IMR-90 (cell line): ENCODE results near the gene NEK11. TPM values are rescaled to one million over a fixed set of nuclear protein-coding genes. Genes with fewer than 3 reads are reported as not detected.

Experiments used
- ATAC-seq: fragments of 200-7000 bp; cut with Tn5 transposase; 2 replicates; pipeline ENCODE4 v1.9.1; 2020; ENCODE audit warnings: low read depth, mild to moderate bottlenecking, moderate library complexity
- BruUV-seq: library from RNA; stranded (reverse); fragments of 400-500 nt; replicated peaks from 2 replicates; lab custom pipeline; 2021; lab: Mats Ljungman, UMichigan
- CTCF ChIA-PET: fragments of 300-600 bp; formaldehyde crosslinking; extraction: SDS; loops from one replicate; lab custom pipeline; 2021; ENCODE audit warnings: antibody characterized with exemption; lab: Yijun Ruan, JAX
- POLR2A ChIA-PET: fragments of 300-600 bp; sonication (Branson Sonifier 250); formaldehyde crosslinking; loops from one replicate; lab custom pipeline; 2022; ENCODE audit warnings: antibody characterized with exemption; ENCODE audit not compliant: unreplicated experiment; lab: Charles Lee
- DNase-seq: peaks from one replicate; pipeline ENCODE4 v3.0.0; 2013
- H2AFZ ChIP-seq: replicated peaks from 2 replicates; pipeline ENCODE3; 2013; ENCODE audit warnings: low read length, mild to moderate bottlenecking; ENCODE audit not compliant: poor library complexity
- H2AK5ac ChIP-seq: 2 replicates; pipeline ENCODE4 v1.6.1; 2013; ENCODE audit warnings: low read depth, low read length, inconsistent platforms
- H2AK9ac ChIP-seq: replicated peaks from 2 replicates; pipeline ENCODE3; 2013; ENCODE audit warnings: mild to moderate bottlenecking, low read depth, low read length, moderate library complexity; ENCODE audit not compliant: poor library complexity
- H2BK120ac ChIP-seq: 2 replicates; pipeline ENCODE4 v1.6.1; 2013; ENCODE audit warnings: low read depth, low read length, inconsistent platforms
- H2BK15ac ChIP-seq: 3 replicates; pipeline ENCODE4 v1.6.1; 2013; ENCODE audit warnings: low read depth, low read length, inconsistent platforms
- H2BK20ac ChIP-seq: 2 replicates; pipeline ENCODE4 v1.6.1; 2013; ENCODE audit warnings: low read depth, mild to moderate bottlenecking, inconsistent platforms, low read length, moderate library complexity
- H2BK5ac ChIP-seq: 2 replicates; pipeline ENCODE4 v1.6.1; 2013; ENCODE audit warnings: mild to moderate bottlenecking, low read depth, low read length, inconsistent platforms; ENCODE audit not compliant: poor library complexity, severe bottlenecking
- H3K14ac ChIP-seq: replicated peaks from 2 replicates; pipeline ENCODE4 v1.6.1; 2013; ENCODE audit warnings: low read depth, low read length, inconsistent platforms
- H3K18ac ChIP-seq: 2 replicates; pipeline ENCODE4 v1.6.1; 2013; ENCODE audit warnings: low read depth, low read length, control low read depth
- H3K23ac ChIP-seq: 2 replicates; pipeline ENCODE4 v1.6.1; 2013; ENCODE audit warnings: low read depth, low read length, inconsistent platforms
- H3K27ac ChIP-seq: 2 replicates; pipeline ENCODE4 v1.5.1; 2013; ENCODE audit warnings: mild to moderate bottlenecking, control low read depth, low read length; ENCODE audit not compliant: insufficient read depth
- H3K27me3 ChIP-seq: 2 replicates; pipeline ENCODE4 v1.6.1; 2013; ENCODE audit warnings: low read length; ENCODE audit not compliant: control insufficient read depth, insufficient read depth
- H3K36me3 ChIP-seq: 2 replicates; pipeline ENCODE4 v1.6.1; 2013; ENCODE audit warnings: low read length, mixed read lengths; ENCODE audit not compliant: control insufficient read depth, insufficient read depth
- H3K4ac ChIP-seq: 2 replicates; pipeline ENCODE4 v1.6.1; 2013; ENCODE audit warnings: low read depth, low read length, inconsistent platforms
- H3K4me1 ChIP-seq: 2 replicates; pipeline ENCODE4 v1.6.1; 2013; ENCODE audit warnings: low read length, mixed read lengths; ENCODE audit not compliant: control insufficient read depth, insufficient read depth
- H3K4me2 ChIP-seq: 2 replicates; pipeline ENCODE4 v1.6.1; 2013; ENCODE audit warnings: low read depth, mild to moderate bottlenecking, control low read depth, low read length, moderate library complexity
- H3K4me3 ChIP-seq: 2 replicates; pipeline ENCODE4 v1.5.1; 2013; ENCODE audit warnings: low read depth, mild to moderate bottlenecking, control low read depth, low read length, moderate library complexity; ENCODE audit not compliant: insufficient read depth
- H3K56ac ChIP-seq: 2 replicates; pipeline ENCODE4 v1.6.1; 2013; ENCODE audit warnings: low read length, inconsistent platforms; ENCODE audit not compliant: insufficient read depth; ENCODE audit errors: extremely low read depth
- H3K79me1 ChIP-seq, 2 experiments: 2 replicates each; pipeline ENCODE4 v1.6.1; 2013; ENCODE audit warnings: low read length in 2 of 2, inconsistent platforms in 1 of 2, low read depth in 1 of 2
- H3K9ac ChIP-seq: 2 replicates; pipeline ENCODE4 v1.6.1; 2013; ENCODE audit warnings: low read depth, low read length, control low read depth
- H3K9me1 ChIP-seq: 2 replicates; pipeline ENCODE4 v1.6.1; 2013; ENCODE audit warnings: low read length, inconsistent platforms; ENCODE audit not compliant: insufficient read depth
- H3K9me3 ChIP-seq: 2 replicates; pipeline ENCODE4 v1.6.1; 2013; ENCODE audit warnings: low read length; ENCODE audit not compliant: control insufficient read depth, insufficient read depth
- H4K20me1 ChIP-seq: 2 replicates; pipeline ENCODE4 v1.6.1; 2013; ENCODE audit warnings: low read length, inconsistent platforms; ENCODE audit not compliant: insufficient read depth
- H4K5ac ChIP-seq: 2 replicates; pipeline ENCODE4 v1.6.1; 2013; ENCODE audit warnings: mild to moderate bottlenecking, low read depth, low read length, control low read depth
- H4K8ac ChIP-seq, 2 experiments: 2 replicates each; pipeline ENCODE4 v1.6.1; 2013; ENCODE audit warnings: low read depth in 2 of 2, low read length in 2 of 2, control low read depth in 1 of 2, inconsistent platforms in 1 of 2
- H4K91ac ChIP-seq: 2 replicates; pipeline ENCODE4 v1.6.1; 2013; ENCODE audit warnings: low read depth, low read length, inconsistent platforms; ENCODE audit not compliant: insufficient read depth
- BHLHE40 ChIP-seq: fragments of 150-350 bp; IDR thresholded peaks from 2 replicates; pipeline ENCODE4 v1.6.1; 2016; ENCODE audit warnings: mild to moderate bottlenecking, low read depth, low read length
- CEBPB ChIP-seq: IDR thresholded peaks from 2 replicates; pipeline ENCODE4 v1.6.1; 2012; ENCODE audit warnings: low read depth, low read length, improper control_type of control experiment
- CHD1 ChIP-seq: IDR thresholded peaks from 2 replicates; pipeline ENCODE4 v1.6.1; 2012; ENCODE audit warnings: low read depth, low read length, improper control_type of control experiment
- FOS ChIP-seq: fragments of 150-350 bp; IDR thresholded peaks from 2 replicates; pipeline ENCODE4 v1.6.1; 2016; ENCODE audit warnings: low read depth, low read length
- MAFK ChIP-seq: IDR thresholded peaks from 2 replicates; pipeline ENCODE4 v1.6.1; 2012; ENCODE audit warnings: low read depth, low read length, improper control_type of control experiment
- MAZ ChIP-seq: IDR thresholded peaks from 2 replicates; pipeline ENCODE4 v1.6.1; 2012; ENCODE audit warnings: low read depth, mild to moderate bottlenecking, low read length, improper control_type of control experiment, moderate library complexity, borderline replicate concordance
- MXI1 ChIP-seq: IDR thresholded peaks from 2 replicates; pipeline ENCODE4 v1.6.1; 2012; ENCODE audit warnings: low read depth, mild to moderate bottlenecking, low read length, moderate library complexity, borderline replicate concordance
- NFE2L2 ChIP-seq: fragments of 150-350 bp; IDR thresholded peaks from 2 replicates; pipeline ENCODE4 v1.6.1; 2016; ENCODE audit warnings: low read depth, mild to moderate bottlenecking, low read length
- POLR2A ChIP-seq: IDR thresholded peaks from 2 replicates; pipeline ENCODE4 v1.6.1; 2012; ENCODE audit warnings: mild to moderate bottlenecking, low read depth, low read length
- RAD21 ChIP-seq: IDR thresholded peaks from 2 replicates; pipeline ENCODE4 v1.6.1; 2012; ENCODE audit warnings: low read length, improper control_type of control experiment
- RCOR1 ChIP-seq: IDR thresholded peaks from 2 replicates; pipeline ENCODE4 v1.6.1; 2012; ENCODE audit warnings: mild to moderate bottlenecking, low read length, improper control_type of control experiment; ENCODE audit not compliant: insufficient replicate concordance
- RFX5 ChIP-seq: IDR thresholded peaks from 2 replicates; pipeline ENCODE4 v1.8.0; 2012; ENCODE audit warnings: low read depth, mild to moderate bottlenecking, low read length, moderate library complexity
- SMC3 ChIP-seq: fragments of 150-350 bp; IDR thresholded peaks from 2 replicates; pipeline ENCODE4 v1.6.1; 2016; ENCODE audit warnings: low read depth, mild to moderate bottlenecking, antibody characterized with exemption, low read length, moderate library complexity
- WGBS, 2 experiments: methylation state at CpG; one replicate each; pipeline versions ENCODE4 v1.1.5 to v1.1.7; 2013; ENCODE audit warnings: missing lambda C conversion rate in 2 of 2; ENCODE audit not compliant: insufficient read length in 1 of 2; ENCODE audit errors: extremely low coverage in 2 of 2; 5-methylcytosine and 5-hydroxymethylcytosine counted together
- dilution Hi-C: fragments of 300-500 bp; cut with HindIII; formaldehyde crosslinking; loops from one replicate; pipeline ENCODE4 v1.14.3; 2018; ENCODE audit warnings: low sequenced_read_pairs; ENCODE audit not compliant: unreplicated experiment
- in situ Hi-C: fragments of 300-500 bp; cut with MboI; formaldehyde crosslinking; loops from 3 replicates; pipeline ENCODE4 v1.14.3; 2019; ENCODE audit warnings: low sequenced_read_pairs, inconsistent platforms, mixed read lengths
- intact Hi-C: fragments of 100-400 bp; cut with micrococcal nuclease; formaldehyde crosslinking; loops from 2 replicates; pipeline ENCODE4 v1.10.0; 2022
- polyA plus RNA-seq, 3 experiments: library from polyadenylated mRNA; depleted of rRNA; stranded (reverse); fragments of >200 nt; gene quantifications; 2 replicates each; pipeline ENCODE4 v1.2.3, GENCODE V29; 2012; ENCODE audit warnings: low replicate concordance in 1 of 3
- total RNA-seq: library from RNA; depleted of rRNA; stranded (reverse); fragments of >200 nt; gene quantifications from 2 replicates; pipeline ENCODE4 v1.2.3, GENCODE V29; 2012
- TF ChIP-seq, protein P1 (sequence below): conservative IDR thresholded peaks from 2 replicates; pipeline ENCODE4 v1.5.1; 2012; ENCODE audit warnings: mild to moderate bottlenecking, low read depth, low read length, improper control_type of control experiment
- TF ChIP-seq, protein P2 (sequence below): fragments of 150-350 bp; IDR thresholded peaks from 2 replicates; pipeline ENCODE4 v1.6.1; 2017; ENCODE audit warnings: mild to moderate bottlenecking, antibody characterized with exemption, low read length, low read depth
- TF ChIP-seq, protein P3 (sequence below): fragments of 150-350 bp; IDR thresholded peaks from 2 replicates; pipeline ENCODE4 v1.6.1; 2016; ENCODE audit warnings: low read depth, mild to moderate bottlenecking, low read length, moderate library complexity, borderline replicate concordance

Gene NEK11
- total and polyA plus RNA-seq, 2 of the 4 experiments (the other 2 are of a cell fraction), result 1.1 to 1.6 TPM

DNA sequence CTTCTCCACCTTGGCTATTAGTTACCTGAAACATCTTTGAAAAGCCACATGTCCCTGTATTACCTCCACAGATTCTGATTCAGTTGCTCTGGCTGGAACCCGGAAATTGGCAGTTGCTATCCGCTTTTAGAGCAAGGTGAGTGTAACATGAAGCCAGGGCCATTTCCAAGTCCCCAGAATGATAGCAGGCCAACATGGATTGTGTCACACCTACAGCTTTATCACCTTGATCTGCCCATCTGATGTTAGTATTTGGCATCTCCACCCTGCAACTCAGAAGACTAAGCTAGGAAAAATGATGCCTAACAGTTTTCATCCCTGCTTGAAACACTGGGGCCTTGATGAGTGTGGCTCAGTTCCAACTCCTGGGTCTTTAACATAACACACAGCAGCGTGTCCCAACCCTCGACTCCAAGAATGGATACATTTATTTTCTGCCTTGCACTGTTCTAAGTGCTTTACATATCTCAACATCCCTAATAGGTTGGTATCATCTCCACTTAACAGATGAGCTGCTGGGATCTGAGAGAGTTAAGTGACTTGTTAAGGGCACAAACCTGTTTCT lies 333.6 kb downstream of the NEK11 start:
- ChIA-PET CTCF (no interaction called here), POLR2A (no interaction called here)
- dilution Hi-C loops (no loop called here), intact Hi-C loops (no loop called here), in situ Hi-C loops (no loop called here)
- ATAC-seq (no peak), DNase-seq (no peak)
- no peak overlapping the region for H3K23ac ChIP-seq
- H2AK5ac ChIP-seq, result no peak overlapping the region
- H3K36me3 ChIP-seq, result no peaks in the 10 kb centered on the region
- no peak overlapping the region for H2BK20ac ChIP-seq
- H4K91ac ChIP-seq, result no peak overlapping the region
- H3K18ac ChIP-seq, result no peak overlapping the region
- no peaks in the 10 kb centered on the region for H3K79me1 ChIP-seq
- H3K9me1 ChIP-seq, result no peaks in the 10 kb centered on the region
- no peak overlapping the region for H3K56ac ChIP-seq
- H3K4ac ChIP-seq, result no peak overlapping the region
- H3K14ac ChIP-seq, result no peak overlapping the region
- BruUV-seq, result no TSS peak
- no peak overlapping the region for H4K8ac ChIP-seq
- no peaks in the 10 kb centered on the region for H3K9me3 ChIP-seq
- H3K4me3 ChIP-seq, result no peak overlapping the region
- H3K27ac ChIP-seq, result no peak overlapping the region
- TF ChIP-seq MAFK (no peak), RFX5 (no peak), RCOR1 (no peak), BHLHE40 (no peak), CHD1 (no peak), SMC3 (no peak), NFE2L2 (no peak), FOS (no peak), MXI1 (no peak), MAZ (no peak), RAD21 (no peak), CEBPB (no peak), POLR2A (no peak)
- TF ChIP-seq, protein P1, sequence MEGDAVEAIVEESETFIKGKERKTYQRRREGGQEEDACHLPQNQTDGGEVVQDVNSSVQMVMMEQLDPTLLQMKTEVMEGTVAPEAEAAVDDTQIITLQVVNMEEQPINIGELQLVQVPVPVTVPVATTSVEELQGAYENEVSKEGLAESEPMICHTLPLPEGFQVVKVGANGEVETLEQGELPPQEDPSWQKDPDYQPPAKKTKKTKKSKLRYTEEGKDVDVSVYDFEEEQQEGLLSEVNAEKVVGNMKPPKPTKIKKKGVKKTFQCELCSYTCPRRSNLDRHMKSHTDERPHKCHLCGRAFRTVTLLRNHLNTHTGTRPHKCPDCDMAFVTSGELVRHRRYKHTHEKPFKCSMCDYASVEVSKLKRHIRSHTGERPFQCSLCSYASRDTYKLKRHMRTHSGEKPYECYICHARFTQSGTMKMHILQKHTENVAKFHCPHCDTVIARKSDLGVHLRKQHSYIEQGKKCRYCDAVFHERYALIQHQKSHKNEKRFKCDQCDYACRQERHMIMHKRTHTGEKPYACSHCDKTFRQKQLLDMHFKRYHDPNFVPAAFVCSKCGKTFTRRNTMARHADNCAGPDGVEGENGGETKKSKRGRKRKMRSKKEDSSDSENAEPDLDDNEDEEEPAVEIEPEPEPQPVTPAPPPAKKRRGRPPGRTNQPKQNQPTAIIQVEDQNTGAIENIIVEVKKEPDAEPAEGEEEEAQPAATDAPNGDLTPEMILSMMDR, result no peak
- TF ChIP-seq, protein P2, sequence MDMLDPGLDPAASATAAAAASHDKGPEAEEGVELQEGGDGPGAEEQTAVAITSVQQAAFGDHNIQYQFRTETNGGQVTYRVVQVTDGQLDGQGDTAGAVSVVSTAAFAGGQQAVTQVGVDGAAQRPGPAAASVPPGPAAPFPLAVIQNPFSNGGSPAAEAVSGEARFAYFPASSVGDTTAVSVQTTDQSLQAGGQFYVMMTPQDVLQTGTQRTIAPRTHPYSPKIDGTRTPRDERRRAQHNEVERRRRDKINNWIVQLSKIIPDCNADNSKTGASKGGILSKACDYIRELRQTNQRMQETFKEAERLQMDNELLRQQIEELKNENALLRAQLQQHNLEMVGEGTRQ, result no peak
- TF ChIP-seq, protein P3, sequence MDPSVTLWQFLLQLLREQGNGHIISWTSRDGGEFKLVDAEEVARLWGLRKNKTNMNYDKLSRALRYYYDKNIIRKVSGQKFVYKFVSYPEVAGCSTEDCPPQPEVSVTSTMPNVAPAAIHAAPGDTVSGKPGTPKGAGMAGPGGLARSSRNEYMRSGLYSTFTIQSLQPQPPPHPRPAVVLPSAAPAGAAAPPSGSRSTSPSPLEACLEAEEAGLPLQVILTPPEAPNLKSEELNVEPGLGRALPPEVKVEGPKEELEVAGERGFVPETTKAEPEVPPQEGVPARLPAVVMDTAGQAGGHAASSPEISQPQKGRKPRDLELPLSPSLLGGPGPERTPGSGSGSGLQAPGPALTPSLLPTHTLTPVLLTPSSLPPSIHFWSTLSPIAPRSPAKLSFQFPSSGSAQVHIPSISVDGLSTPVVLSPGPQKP, result no peak
- H3K9ac ChIP-seq, result no peak overlapping the region
- 93% methylated on average over 2 of the region's 4 CpGs; no CpG with 5 or more reads in 1 of the 2 experiments for WGBS, 2 experiments
- no peak overlapping the region for H2BK120ac ChIP-seq
- H4K5ac ChIP-seq, result no peak overlapping the region
- no peaks in the 10 kb centered on the region for H3K4me1 ChIP-seq
- H3K4me2 ChIP-seq, result no peak overlapping the region
- H2AFZ ChIP-seq, result no peak overlapping the region
- H2BK15ac ChIP-seq, result no peak overlapping the region
- H2AK9ac ChIP-seq, result no peak overlapping the region
- peaks cover 4% of the 10 kb centered on the region; the same call in 1 of the 2 replicates for H3K27me3 ChIP-seq
- no peak overlapping the region for H2BK5ac ChIP-seq
- no peaks in the 10 kb centered on the region for H4K20me1 ChIP-seq
